Activated naive CD4-positive, alpha-beta T cell treated with anti-CD3 and anti-CD28 coated beads, Interleukin-2, amount 10 ng/mL, durations not matched to agents 7 days and 5 days (primary cell): ENCODE measurements around the gene SAV1.
"Not testable (repeated sequence)": the region's sequence is repeated elsewhere in the genome, so short reads cannot be mapped to it uniquely, and the experiment has no call there.

Experiments
- CTCF ChIA-PET: fragments of 350-600 bp; sonication (Branson Sonifier 250); formaldehyde crosslinking; loops from one replicate; lab custom pipeline; 2021; ENCODE audit warnings: antibody characterized with exemption; lab: Charles Lee
- DNase-seq: peaks from one replicate; pipeline ENCODE4 v3.0.0-alpha.2; 2020
- H3K27ac Mint-ChIP-seq: one replicate; pipeline ENCODE4 v1.8.0; 2021; ENCODE audit warnings: mild to moderate bottlenecking, moderate library complexity, mixed read lengths
- H3K27me3 Mint-ChIP-seq: one replicate; pipeline ENCODE4 v1.8.0; 2021; ENCODE audit warnings: mild to moderate bottlenecking, mixed read lengths
- H3K36me3 Mint-ChIP-seq: one replicate; pipeline ENCODE4 v1.8.0; 2021; ENCODE audit warnings: mixed read lengths
- H3K4me1 Mint-ChIP-seq: one replicate; pipeline ENCODE4 v1.8.0; 2021; ENCODE audit warnings: mixed read lengths
- H3K4me3 Mint-ChIP-seq: one replicate; pipeline ENCODE4 v1.8.0; 2021; ENCODE audit warnings: mild to moderate bottlenecking, moderate library complexity, mixed read lengths
- H3K9me3 Mint-ChIP-seq: one replicate; pipeline ENCODE4 v1.8.0; 2021; ENCODE audit warnings: mixed read lengths

The SAV1 gene

DNA sequence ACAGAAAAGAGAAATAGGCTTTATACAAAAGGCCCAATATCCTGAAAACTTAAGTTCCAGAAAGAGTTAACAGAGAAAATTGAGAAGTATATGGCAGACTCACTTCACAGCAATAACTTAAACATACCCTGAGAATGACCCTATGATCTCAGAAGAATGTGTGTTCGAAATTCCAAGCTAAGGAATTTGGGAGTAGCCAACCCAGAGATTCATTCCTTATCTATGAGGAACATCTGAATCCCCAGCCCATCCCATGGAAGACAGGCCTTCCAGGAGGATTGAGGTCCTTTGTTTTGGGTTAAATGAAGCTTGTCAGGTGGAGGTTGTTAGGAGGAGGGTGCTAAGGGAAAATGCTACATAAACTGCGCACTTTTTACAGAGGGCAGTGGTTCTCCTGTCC, 7.5 kb upstream of the SAV1 start:
- H3K4me3 Mint-ChIP-seq = no peak overlapping the region
- peaks cover 3% of the 10 kb centered on the region for H3K27me3 Mint-ChIP-seq
- no peaks in the 10 kb centered on the region for H3K9me3 Mint-ChIP-seq
- peaks cover 8% of the 10 kb centered on the region for H3K4me1 Mint-ChIP-seq
- CTCF ChIA-PET = interaction anchor here (1.1 kb wide), 1 partner anchor 185 kb away, joined by 3 read pairs; no protein-coding TSS in a partner anchor
- no peak for DNase-seq
- no peak overlapping the region for H3K27ac Mint-ChIP-seq
- H3K36me3 Mint-ChIP-seq = no peaks in the 10 kb centered on the region

DNA sequence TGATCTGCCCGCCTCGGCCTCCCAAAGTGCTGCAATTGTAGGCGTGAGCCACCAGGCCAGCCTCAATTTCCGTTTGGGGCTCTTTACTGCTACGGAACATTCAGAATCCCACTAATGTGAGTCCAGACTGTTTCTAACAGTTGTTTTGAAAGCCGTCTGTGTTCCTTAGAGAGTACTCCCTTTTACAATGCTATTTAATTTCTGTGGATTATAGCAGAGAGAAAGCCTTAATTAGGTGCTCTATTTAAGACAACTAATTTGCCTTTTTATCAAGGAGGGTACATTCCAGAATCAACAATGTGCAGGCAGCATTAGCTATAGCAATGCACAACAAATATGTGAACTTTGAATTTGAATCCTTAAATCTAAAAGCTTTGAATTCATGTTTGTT, 2.8 kb upstream of the SAV1 start:
- Mint-ChIP-seq H3K27ac (no peak overlapping the region), H3K9me3 (no peaks in the 10 kb centered on the region), H3K27me3 (peaks cover 3% of the 10 kb centered on the region), H3K4me3 (no peak overlapping the region), H3K36me3 (no peaks in the 10 kb centered on the region), H3K4me1 (peaks cover 16% of the 10 kb centered on the region)
- CTCF ChIA-PET = interaction anchor here (2.1 kb wide), 1 partner anchor 102 kb away, joined by 7 read pairs; no protein-coding TSS in a partner anchor
- no peak for DNase-seq

DNA sequence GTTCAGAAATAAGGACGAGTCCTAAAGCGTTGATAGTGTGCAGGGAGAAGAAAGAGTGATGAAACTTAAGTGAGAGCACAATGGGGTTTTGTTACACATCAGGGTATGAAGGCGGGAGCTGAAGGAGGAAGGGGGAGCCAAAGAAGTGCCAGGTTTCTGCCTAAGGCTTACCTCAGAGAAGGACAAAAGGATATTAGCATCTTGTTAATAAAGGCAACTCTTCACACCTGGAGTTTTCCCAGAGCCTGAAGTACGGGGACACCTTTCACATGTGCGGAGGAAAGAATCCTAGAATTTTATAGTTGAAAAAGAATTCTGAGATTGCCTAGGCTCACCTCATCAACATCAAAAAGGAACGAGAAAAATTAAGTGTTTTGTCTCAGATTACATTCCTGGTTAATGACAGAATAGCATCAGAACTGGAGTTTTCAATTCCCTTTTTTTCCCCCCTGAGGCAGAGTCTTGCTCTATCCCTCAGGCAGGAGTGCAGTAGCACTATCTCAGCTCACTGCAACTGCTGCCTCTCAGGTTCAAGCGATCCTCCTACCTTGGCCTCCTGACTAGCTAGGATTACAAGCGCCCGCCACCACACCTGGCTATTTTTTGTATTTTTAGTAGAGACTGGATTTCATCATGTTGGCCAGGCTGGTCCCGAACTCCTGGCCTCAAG, 2.2 kb upstream of the SAV1 start:
- CTCF ChIA-PET = interaction anchor here (0.6 to 2.1 kb wide), 2 partner anchors 21 to 103 kb away, joined by 3 to 7 read pairs; no protein-coding TSS in a partner anchor
- Mint-ChIP-seq H3K4me1 (peaks cover 16% of the 10 kb centered on the region), H3K36me3 (no peaks in the 10 kb centered on the region), H3K9me3 (no peaks in the 10 kb centered on the region), H3K27ac (no peak overlapping the region), H3K27me3 (peaks cover 3% of the 10 kb centered on the region), H3K4me3 (no peak overlapping the region)
- DNase-seq = no peak

- CTCF ChIA-PET = interaction anchor here (0.7 kb wide), 1 partner anchor 63 kb away, joined by 4 read pairs; no protein-coding TSS in a partner anchor
- Mint-ChIP-seq H3K9me3 (no peaks in the 10 kb centered on the region), H3K36me3 (no peaks in the 10 kb centered on the region), H3K27ac (no peak overlapping the region), H3K4me1 (peaks cover 16% of the 10 kb centered on the region), H3K27me3 (no peaks in the 10 kb centered on the region), H3K4me3 (no peak overlapping the region)
- DNase-seq = no peak
Measured at GRCh38 chr14:50669441-50669986, 1.4 kb upstream of the SAV1 start.

- peaks cover 16% of the 10 kb centered on the region for H3K4me1 Mint-ChIP-seq
- no peaks in the 10 kb centered on the region for H3K36me3 Mint-ChIP-seq
- no peaks in the 10 kb centered on the region for H3K27me3 Mint-ChIP-seq
- CTCF ChIA-PET = interaction anchor here (0.6 to 1.1 kb wide), 2 partner anchors 94 to 191 kb away, joined by 4 to 6 read pairs; no protein-coding TSS in a partner anchor
- H3K27ac Mint-ChIP-seq = no peak overlapping the region
- no peak for DNase-seq
- H3K4me3 Mint-ChIP-seq = no peak overlapping the region
- H3K9me3 Mint-ChIP-seq = no peaks in the 10 kb centered on the region
Measured at GRCh38 chr14:50668826-50669143, 679 bp upstream of the SAV1 start.

DNA sequence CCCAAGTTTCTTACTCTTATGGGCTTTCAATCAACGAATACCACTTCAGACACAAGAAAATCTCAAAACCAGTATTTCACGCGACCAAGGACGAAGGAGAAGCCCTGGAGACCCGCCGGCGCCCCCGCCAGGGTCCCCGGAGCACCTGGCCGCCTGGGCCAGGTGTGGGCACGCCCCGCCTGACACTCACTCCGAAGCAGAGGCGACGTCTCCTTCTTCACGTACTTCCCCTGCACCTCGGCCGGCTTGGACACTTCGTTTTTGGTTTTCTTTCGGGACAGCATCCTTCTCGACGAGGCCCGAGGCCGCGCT, 466 bp downstream of the SAV1 start:
- Mint-ChIP-seq H3K36me3 (no peaks in the 10 kb centered on the region), H3K27me3 (no peaks in the 10 kb centered on the region), H3K9me3 (no peaks in the 10 kb centered on the region), H3K4me3 (no peak overlapping the region), H3K4me1 (peaks cover 16% of the 10 kb centered on the region), H3K27ac (peak overlapping the region; percentile 44)
- no peak for DNase-seq
- CTCF ChIA-PET = interaction anchor here (1.1 kb wide), 1 partner anchor 95 kb away, joined by 6 read pairs; no protein-coding TSS in a partner anchor

DNA sequence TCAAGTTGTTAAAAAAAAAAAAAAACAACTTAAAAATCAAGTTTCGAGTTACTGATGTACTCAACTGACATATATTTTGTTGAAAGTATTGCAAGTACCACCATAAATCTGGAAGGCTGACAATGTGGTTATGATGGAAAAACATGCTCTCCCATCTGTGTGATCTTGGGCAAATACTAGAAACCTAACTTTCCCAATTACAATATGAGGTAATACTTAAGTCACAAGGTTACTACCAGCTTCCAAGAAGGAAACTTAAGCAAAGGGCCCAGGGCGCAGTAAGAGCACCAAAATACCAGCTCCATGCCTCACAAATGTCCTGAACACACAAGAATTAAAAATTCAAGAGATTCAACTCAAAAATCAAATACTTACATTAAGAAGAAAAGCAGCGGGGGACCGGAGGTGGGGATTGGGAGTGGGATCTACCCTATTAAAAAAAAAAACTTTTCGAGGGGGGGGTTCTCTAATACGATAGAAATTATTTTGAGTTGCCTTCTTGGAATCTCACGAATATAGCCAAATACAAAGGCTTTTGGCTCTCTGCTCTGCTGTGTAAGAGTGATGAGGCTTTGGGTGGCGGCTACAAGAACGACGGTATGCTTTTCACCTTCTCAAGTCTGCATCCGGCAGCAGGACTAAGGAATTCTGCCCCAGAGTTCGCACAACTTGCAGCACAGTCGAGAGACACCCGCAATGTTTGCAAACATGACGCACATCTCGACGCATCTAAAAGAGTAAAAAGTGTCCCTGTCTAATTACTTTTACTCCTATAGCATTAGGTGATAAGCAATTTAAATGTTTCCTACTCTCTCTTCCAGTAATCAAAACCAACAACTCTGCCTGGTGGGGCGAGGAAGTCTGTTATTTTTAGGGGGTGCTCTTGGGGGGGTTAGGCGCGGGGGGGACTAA, 1.1 kb downstream of the SAV1 start:
- CTCF ChIA-PET = interaction anchor here (1.1 kb wide), 1 partner anchor 47 kb away, joined by 3 read pairs; no protein-coding TSS in a partner anchor
- Mint-ChIP-seq H3K9me3 (no peaks in the 10 kb centered on the region), H3K4me3 (no peak overlapping the region), H3K36me3 (no peaks in the 10 kb centered on the region), H3K27ac (peak overlapping the region; percentile 34), H3K27me3 (no peaks in the 10 kb centered on the region), H3K4me1 (peaks cover 16% of the 10 kb centered on the region)
- peak; percentile 28 for DNase-seq

- H3K4me1 Mint-ChIP-seq = peaks cover 16% of the 10 kb centered on the region
- H3K4me3 Mint-ChIP-seq, H3K27me3 Mint-ChIP-seq, CTCF ChIA-PET, H3K9me3 Mint-ChIP-seq, H3K36me3 Mint-ChIP-seq, DNase-seq, H3K27ac Mint-ChIP-seq: not testable (repeated sequence)
Measured at GRCh38 chr14:50665300-50665699, 2.8 kb downstream of the SAV1 start.

- H3K36me3 Mint-ChIP-seq, H3K9me3 Mint-ChIP-seq, H3K27ac Mint-ChIP-seq, DNase-seq, CTCF ChIA-PET, H3K27me3 Mint-ChIP-seq, H3K4me3 Mint-ChIP-seq: not testable (repeated sequence)
- peaks cover 16% of the 10 kb centered on the region for H3K4me1 Mint-ChIP-seq
Measured at GRCh38 chr14:50664579-50664978, 3.5 kb downstream of the SAV1 start.

- H3K27me3 Mint-ChIP-seq = no peaks in the 10 kb centered on the region
- no peaks in the 10 kb centered on the region for H3K4me1 Mint-ChIP-seq
- CTCF ChIA-PET = no interaction called here
- no peaks in the 10 kb centered on the region for H3K9me3 Mint-ChIP-seq
- H3K4me3 Mint-ChIP-seq = no peak overlapping the region
- DNase-seq = no peak
- H3K36me3 Mint-ChIP-seq = peaks cover 3% of the 10 kb centered on the region
- H3K27ac Mint-ChIP-seq = no peak overlapping the region
Measured at GRCh38 chr14:50659327-50659974, 8.7 kb downstream of the SAV1 start.

DNA sequence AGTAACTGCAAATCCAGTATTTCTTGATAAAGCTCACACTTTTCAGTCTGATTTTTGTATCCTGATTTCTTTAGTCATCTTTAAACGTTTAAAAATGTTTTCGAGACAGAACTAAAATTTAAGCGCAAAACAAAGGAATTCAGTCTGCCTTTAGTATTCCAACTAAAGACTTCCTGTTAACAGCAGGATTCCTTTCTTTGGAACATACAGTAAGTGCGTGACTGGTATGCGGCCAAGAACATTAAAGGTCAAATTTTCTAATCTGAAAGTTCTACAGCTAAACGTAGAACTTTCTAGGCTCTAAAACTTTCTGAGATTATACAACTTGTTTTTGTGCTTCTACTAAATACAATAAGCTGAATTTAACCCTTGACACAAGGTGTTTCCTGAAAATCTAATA, 9.9 kb downstream of the SAV1 start:
- peaks cover 3% of the 10 kb centered on the region for H3K36me3 Mint-ChIP-seq
- CTCF ChIA-PET = no interaction called here
- H3K4me1 Mint-ChIP-seq = no peaks in the 10 kb centered on the region
- no peaks in the 10 kb centered on the region for H3K27me3 Mint-ChIP-seq
- H3K27ac Mint-ChIP-seq = no peak overlapping the region
- no peak overlapping the region for H3K4me3 Mint-ChIP-seq
- DNase-seq = no peak
- no peaks in the 10 kb centered on the region for H3K9me3 Mint-ChIP-seq

GRCh38 chr14:50657753-50658152, 10.4 kb downstream of the SAV1 start:
- Mint-ChIP-seq H3K9me3 (no peaks in the 10 kb centered on the region), H3K27ac (no peak overlapping the region), H3K36me3 (peaks cover 3% of the 10 kb centered on the region), H3K4me1 (no peaks in the 10 kb centered on the region), H3K27me3 (no peaks in the 10 kb centered on the region), H3K4me3 (no peak overlapping the region)
- CTCF ChIA-PET = interaction anchor here (0.6 kb wide), 1 partner anchor 536 kb away, joined by 3 read pairs; no protein-coding TSS in a partner anchor
- DNase-seq = no peak

DNA sequence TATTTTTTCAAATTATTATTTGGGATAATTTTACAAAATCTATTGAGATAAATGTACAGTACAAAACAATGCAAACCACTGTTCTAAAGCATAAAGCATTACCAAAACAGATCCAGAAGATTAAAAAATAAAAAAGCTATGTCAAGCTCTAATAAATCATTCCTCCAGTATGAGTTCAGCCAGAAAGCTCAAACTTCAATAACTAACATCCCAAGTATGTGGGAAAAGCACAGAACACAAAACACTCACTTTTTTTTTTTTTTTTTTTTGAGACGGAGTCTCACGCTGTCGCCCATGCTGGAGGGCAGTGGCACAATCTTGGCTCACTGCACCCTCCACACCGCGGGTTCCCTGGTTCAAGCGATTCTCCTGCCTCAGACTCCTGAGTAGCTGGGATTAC, 11.3 kb downstream of the SAV1 start:
- Mint-ChIP-seq H3K27me3 (no peaks in the 10 kb centered on the region), H3K36me3 (peaks cover 3% of the 10 kb centered on the region), H3K27ac (no peak overlapping the region), H3K4me3 (no peak overlapping the region), H3K9me3 (no peaks in the 10 kb centered on the region), H3K4me1 (no peaks in the 10 kb centered on the region)
- CTCF ChIA-PET = interaction anchor here (1.1 kb wide), 1 partner anchor 98 kb away, joined by 3 read pairs; no protein-coding TSS in a partner anchor
- no peak for DNase-seq

GRCh38 chr14:50649691-50650090, 18.4 kb downstream of the SAV1 start:
- CTCF ChIA-PET = interaction anchor here (1.2 kb wide), 1 partner anchor 21 kb away, joined by 3 read pairs; no protein-coding TSS in a partner anchor
- no peak overlapping the region for H3K4me3 Mint-ChIP-seq
- no peaks in the 10 kb centered on the region for H3K9me3 Mint-ChIP-seq
- no peak overlapping the region for H3K27ac Mint-ChIP-seq
- DNase-seq = no peak
- no peaks in the 10 kb centered on the region for H3K27me3 Mint-ChIP-seq
- H3K4me1 Mint-ChIP-seq = no peaks in the 10 kb centered on the region
- no peaks in the 10 kb centered on the region for H3K36me3 Mint-ChIP-seq
